IMR-90 (cell line): ENCODE results near the gene SORL1.

Source experiments
- ELK1 ChIP-seq: fragments of 150-350 bp; IDR thresholded peaks from 2 replicates; pipeline ENCODE4 v1.6.1; 2016; ENCODE audit warnings: low read depth, mild to moderate bottlenecking, low read length, moderate library complexity, borderline replicate concordance
- MAFK ChIP-seq: IDR thresholded peaks from 2 replicates; pipeline ENCODE4 v1.6.1; 2012; ENCODE audit warnings: low read depth, low read length, improper control_type of control experiment
- MAZ ChIP-seq: IDR thresholded peaks from 2 replicates; pipeline ENCODE4 v1.6.1; 2012; ENCODE audit warnings: low read depth, mild to moderate bottlenecking, low read length, improper control_type of control experiment, moderate library complexity, borderline replicate concordance
- MXI1 ChIP-seq: IDR thresholded peaks from 2 replicates; pipeline ENCODE4 v1.6.1; 2012; ENCODE audit warnings: low read depth, mild to moderate bottlenecking, low read length, moderate library complexity, borderline replicate concordance
- POLR2A ChIP-seq: IDR thresholded peaks from 2 replicates; pipeline ENCODE4 v1.6.1; 2012; ENCODE audit warnings: mild to moderate bottlenecking, low read depth, low read length
- RFX5 ChIP-seq: IDR thresholded peaks from 2 replicates; pipeline ENCODE4 v1.8.0; 2012; ENCODE audit warnings: low read depth, mild to moderate bottlenecking, low read length, moderate library complexity
- SMC3 ChIP-seq: fragments of 150-350 bp; IDR thresholded peaks from 2 replicates; pipeline ENCODE4 v1.6.1; 2016; ENCODE audit warnings: low read depth, mild to moderate bottlenecking, antibody characterized with exemption, low read length, moderate library complexity
- TF ChIP-seq, protein P1 (sequence below): conservative IDR thresholded peaks from 2 replicates; pipeline ENCODE4 v1.5.1; 2012; ENCODE audit warnings: mild to moderate bottlenecking, low read depth, low read length, improper control_type of control experiment

GRCh38 chr11:121670805-121671282 is 218.7 kb downstream of the SORL1 start:
- TF ChIP-seq POLR2A (no peak), ELK1 (no peak), MAZ (no peak), MAFK (no peak), MXI1 (no peak), RFX5 (no peak), SMC3 (no peak)
- TF ChIP-seq, protein P1, sequence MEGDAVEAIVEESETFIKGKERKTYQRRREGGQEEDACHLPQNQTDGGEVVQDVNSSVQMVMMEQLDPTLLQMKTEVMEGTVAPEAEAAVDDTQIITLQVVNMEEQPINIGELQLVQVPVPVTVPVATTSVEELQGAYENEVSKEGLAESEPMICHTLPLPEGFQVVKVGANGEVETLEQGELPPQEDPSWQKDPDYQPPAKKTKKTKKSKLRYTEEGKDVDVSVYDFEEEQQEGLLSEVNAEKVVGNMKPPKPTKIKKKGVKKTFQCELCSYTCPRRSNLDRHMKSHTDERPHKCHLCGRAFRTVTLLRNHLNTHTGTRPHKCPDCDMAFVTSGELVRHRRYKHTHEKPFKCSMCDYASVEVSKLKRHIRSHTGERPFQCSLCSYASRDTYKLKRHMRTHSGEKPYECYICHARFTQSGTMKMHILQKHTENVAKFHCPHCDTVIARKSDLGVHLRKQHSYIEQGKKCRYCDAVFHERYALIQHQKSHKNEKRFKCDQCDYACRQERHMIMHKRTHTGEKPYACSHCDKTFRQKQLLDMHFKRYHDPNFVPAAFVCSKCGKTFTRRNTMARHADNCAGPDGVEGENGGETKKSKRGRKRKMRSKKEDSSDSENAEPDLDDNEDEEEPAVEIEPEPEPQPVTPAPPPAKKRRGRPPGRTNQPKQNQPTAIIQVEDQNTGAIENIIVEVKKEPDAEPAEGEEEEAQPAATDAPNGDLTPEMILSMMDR: no peak
